AG10803 (cell line): ENCODE measurements around the gene RARA.
A peak's percentile ranks its signal among the peaks of the same experiment; 100 is the strongest.

ENCODE experiments used
- DNase-seq: peaks from one replicate; pipeline ENCODE4 v3.0.0; 2010; ENCODE audit warnings: low read depth
- H3K4me3 ChIP-seq: 2 replicates; pipeline ENCODE4 v1.5.1; 2011; ENCODE audit warnings: mild to moderate bottlenecking, low read length, control low read depth
- TF ChIP-seq, protein P1 (sequence below): conservative IDR thresholded peaks from 2 replicates; pipeline ENCODE4 v1.5.1; 2011; ENCODE audit warnings: mild to moderate bottlenecking, low read length, control low read depth, inconsistent platforms

The RARA gene

DNA sequence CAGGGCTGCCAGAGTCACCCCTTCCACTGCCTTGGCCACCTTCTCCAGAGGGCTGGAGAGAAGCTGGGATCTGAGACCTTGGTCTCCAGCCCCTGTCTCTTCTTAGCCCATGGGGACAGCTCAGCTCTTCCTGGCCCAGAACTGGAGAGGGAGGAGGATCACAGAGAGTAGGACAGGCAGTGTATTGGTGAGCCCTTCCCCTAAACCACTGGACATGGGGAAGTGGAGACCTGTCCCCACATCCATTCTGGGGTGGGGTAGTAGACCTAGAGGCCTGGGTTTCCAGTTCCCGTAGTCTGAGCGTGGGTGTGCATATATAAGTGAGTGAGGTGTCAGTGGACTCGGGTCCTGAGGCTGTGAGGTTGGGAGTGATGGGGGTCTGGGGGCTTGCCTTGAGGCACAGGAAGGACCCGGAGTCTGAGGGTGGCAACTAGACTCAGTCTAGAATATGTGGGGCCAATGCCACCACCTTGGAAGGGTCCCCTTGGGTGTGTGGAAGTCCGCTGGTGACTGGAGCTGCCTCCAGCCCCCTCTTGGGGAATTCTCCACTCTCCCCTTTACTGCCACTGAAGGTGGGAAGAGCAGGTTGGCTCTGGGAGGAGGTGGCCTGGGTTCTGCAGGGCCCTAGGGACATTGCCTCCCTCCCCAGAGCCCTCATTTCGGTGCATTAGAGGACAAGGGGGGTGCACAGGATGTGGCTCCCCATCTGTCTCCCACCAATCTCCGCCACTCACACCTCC is 35.6 kb downstream of the RARA start:
- H3K4me3 ChIP-seq = peak overlapping the region; percentile 82
- no peak for DNase-seq
- TF ChIP-seq, protein P1, sequence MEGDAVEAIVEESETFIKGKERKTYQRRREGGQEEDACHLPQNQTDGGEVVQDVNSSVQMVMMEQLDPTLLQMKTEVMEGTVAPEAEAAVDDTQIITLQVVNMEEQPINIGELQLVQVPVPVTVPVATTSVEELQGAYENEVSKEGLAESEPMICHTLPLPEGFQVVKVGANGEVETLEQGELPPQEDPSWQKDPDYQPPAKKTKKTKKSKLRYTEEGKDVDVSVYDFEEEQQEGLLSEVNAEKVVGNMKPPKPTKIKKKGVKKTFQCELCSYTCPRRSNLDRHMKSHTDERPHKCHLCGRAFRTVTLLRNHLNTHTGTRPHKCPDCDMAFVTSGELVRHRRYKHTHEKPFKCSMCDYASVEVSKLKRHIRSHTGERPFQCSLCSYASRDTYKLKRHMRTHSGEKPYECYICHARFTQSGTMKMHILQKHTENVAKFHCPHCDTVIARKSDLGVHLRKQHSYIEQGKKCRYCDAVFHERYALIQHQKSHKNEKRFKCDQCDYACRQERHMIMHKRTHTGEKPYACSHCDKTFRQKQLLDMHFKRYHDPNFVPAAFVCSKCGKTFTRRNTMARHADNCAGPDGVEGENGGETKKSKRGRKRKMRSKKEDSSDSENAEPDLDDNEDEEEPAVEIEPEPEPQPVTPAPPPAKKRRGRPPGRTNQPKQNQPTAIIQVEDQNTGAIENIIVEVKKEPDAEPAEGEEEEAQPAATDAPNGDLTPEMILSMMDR = no peak

DNA sequence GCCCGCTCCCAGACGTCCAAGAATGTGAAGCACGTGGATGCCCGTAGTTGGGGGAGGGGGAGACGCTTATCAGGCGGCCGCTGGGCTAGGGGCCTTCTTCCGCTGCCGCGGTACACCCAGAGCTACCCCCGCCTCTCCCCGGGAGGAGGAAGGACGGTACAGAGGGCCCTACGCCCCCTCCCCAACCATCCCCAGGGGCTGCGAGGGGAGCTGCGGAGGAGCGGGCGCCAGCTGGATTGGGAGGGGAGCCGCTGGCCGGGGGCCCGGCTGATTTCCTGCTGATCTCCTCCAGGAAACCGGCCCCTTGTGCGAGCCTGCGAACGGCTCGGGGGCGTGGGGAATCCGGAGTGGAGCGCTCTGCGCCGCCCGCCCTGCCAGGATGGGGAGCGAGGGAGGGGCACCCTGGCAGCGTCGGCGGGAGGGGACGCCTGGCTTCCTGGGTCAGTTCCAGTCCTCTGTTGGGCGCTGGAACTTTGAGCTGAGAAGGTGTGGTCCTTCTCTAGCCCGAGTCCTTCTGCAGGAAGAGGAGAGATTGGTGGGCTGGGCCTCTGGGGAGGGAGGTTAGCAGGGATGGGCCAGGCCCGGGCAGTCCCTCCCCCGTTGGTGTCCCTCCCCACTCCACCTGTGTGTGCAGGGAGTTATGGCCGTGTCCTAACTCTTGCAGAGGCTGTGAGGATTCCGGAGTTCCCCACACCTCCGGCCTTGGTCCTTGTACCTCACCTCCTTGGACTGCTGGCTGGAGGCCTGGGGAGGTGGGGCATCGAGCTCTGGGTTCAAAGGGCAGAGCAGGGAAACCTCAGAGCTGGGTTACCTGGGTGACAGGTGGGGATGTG is 36.4 kb downstream of the RARA start:
- peak overlapping the region; percentile 82 for H3K4me3 ChIP-seq
- peak; percentile 66 for DNase-seq
- TF ChIP-seq, protein P1 = no peak

DNA sequence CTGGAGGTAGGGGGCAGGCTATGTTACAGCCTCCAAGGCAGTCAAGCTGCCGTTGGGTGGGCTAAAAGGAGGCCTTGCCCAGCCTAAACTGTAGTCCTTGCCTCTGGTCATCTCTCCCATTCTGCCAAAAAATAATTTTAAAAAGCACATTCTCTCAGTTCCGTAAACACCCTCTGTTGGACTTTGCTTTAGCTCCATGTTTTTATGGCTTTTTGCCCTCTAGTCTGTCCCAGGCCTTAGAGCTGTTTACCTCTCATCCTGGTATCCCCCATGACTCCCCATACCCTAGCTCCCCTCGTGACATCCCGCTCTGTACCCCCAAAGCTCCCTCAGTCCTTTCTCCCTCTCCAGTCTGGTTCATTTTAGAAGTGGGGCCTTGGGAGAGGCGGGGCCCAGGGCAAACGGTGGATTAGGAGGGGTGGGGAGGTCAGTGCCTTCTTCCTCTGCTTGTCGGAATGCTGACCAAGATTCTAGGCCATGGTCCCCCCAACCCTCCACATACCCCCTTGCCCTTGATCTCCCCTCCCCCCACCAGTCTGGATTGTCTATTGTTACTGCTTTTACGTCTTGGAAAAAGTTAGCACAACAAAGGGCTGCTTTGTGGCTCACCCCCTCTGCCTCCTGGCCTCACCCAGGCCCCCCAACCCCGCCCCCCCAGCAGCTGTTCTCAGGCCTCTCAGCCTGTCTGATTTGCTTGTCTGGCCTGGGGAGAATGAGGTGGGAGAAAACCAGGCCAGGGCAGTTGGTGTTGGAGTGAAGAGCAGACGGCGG is 37.2 kb downstream of the RARA start:
- DNase-seq = no peak
- peak overlapping the region; percentile 82 for H3K4me3 ChIP-seq
- TF ChIP-seq, protein P1 = no peak

DNA sequence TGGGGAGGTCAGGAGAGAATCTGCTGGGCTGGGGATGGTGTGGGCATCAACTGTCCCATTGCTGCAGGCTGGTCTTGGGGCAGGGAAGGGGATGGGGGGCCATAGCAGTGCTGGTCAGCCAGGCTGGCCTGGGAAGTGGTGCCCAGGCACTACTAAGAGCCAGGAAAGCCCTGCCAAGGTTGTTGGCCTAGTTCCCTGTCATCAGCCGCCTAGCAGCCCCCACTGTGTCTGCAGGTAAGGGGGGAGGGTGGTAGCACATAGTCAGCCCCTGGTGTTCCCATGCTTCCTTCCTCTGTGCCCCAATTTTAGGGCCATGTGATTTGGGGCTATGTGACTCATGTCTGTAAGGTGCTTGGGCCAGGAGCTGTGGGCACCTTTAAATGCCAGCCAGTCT is 37.8 kb downstream of the RARA start:
- TF ChIP-seq, protein P1 = no peak
- no peak for DNase-seq
- no peak overlapping the region for H3K4me3 ChIP-seq

DNA sequence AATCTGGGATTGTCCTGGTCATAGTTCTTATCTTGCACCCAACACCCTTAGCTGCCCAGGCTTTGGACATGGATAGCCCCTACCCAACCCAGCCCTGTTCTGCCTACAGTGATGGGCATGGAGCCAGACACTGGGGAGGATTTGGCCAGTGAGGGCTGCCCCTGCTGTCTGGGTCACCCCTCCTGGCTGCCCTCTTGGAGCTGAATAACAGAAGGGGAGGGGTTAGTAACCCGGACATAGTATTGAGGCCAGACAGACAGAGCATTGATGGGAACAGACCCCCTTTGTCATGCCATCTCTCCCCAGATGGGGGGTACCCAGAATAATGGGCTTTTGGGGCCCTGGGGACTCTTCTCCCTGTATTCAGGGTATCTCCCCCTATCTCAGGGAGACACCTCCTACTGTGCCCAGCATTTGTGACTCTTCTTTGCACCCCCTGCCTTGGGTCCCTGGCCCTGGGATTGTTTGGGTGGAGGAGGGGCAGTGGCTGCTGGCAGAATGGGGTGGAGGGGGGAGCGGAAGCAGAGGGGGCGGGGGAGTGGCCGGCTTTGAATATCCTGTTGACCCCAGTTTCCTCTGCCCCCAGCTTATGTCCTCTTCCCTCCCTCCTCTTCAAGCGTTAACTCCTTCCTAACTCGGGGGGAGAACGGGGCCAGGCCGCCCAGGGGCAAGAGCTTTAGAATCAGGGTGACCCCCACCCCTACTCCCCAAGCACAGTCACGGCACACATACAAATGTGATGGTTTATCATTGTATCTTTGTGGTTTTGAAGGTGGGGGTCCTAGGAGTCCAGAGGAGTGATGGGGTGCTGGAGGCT is 38.5 kb downstream of the RARA start:
- H3K4me3 ChIP-seq = no peak overlapping the region

DNA sequence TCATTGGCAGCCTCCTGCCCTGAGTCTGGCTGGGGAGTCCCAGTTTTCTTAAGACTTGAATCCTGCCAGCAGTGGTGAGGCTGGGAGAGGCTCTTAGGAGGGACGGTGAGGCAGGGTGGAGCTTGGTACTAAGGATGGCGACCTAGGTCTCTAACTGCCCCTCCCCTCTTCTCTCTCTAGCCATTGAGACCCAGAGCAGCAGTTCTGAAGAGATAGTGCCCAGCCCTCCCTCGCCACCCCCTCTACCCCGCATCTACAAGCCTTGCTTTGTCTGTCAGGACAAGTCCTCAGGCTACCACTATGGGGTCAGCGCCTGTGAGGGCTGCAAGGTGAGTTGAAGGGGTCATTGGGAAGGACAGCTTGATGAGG is 39.1 kb downstream of the RARA start:
- TF ChIP-seq, protein P1 = no peak
- no peak for DNase-seq
- H3K4me3 ChIP-seq = no peak overlapping the region

More for the DNA sequence above, 38.5 kb downstream of the RARA start:
- DNase-seq = no peak
- TF ChIP-seq, protein P1 = no peak
